Epithelial cell of esophagus (primary cell): ENCODE results near the gene CRNKL1.

ENCODE experiments used
- DNase-seq: peaks from one replicate; pipeline ENCODE4 v3.0.0; 2010; ENCODE audit warnings: low read depth
- H3K4me3 ChIP-seq: 2 replicates; pipeline ENCODE4 v1.5.1; 2011; ENCODE audit warnings: mild to moderate bottlenecking, low read length, control low read depth
- CTCF ChIP-seq: IDR thresholded peaks from 2 replicates; pipeline ENCODE4 v1.5.1; 2011; ENCODE audit warnings: low read depth, mild to moderate bottlenecking, low read length, control low read depth, inconsistent platforms; ENCODE audit not compliant: insufficient read depth; ENCODE audit errors: missing control alignments

Gene CRNKL1

GRCh38 chr20:19986419-19986818, 65.8 kb downstream of the CRNKL1 start:
- H3K4me3 ChIP-seq = no peak overlapping the region
- DNase-seq = peak; percentile 56
- no peak for TF ChIP-seq CTCF
